H1 (cell line): ENCODE measurements around the gene ZFP36L1. TPM values are rescaled to one million over a fixed set of nuclear protein-coding genes. Genes with fewer than 3 reads are reported as not detected.

Experiments
- BACH1 ChIP-seq: IDR thresholded peaks from 2 replicates; pipeline ENCODE4 v1.6.1; 2012; ENCODE audit warnings: low read length, improper control_type of control experiment
- CHD7 ChIP-seq: fragments of 300-600 bp; sonication (generic); IDR thresholded peaks from 2 replicates; pipeline ENCODE4 v1.7.1; 2012; ENCODE audit warnings: low read length, moderate library complexity, mild to moderate bottlenecking, inconsistent platforms; ENCODE audit not compliant: insufficient replicate concordance
- CTCF ChIP-seq, 3 experiments: IDR thresholded peaks; 1 replicate in 2 of 3; 2 replicates in 1 of 3; pipeline versions ENCODE4 v1.5.1 to v1.6.1; 2011; ENCODE audit warnings: low read length in 3 of 3, mild to moderate bottlenecking in 3 of 3, inconsistent platforms in 2 of 3, low read depth in 1 of 3, moderate library complexity in 1 of 3; ENCODE audit not compliant: insufficient read depth in 1 of 3; ENCODE audit errors: control extremely low read depth in 1 of 3
- KDM4A ChIP-seq: IDR thresholded peaks from one replicate; pipeline ENCODE4 v1.7.1; 2012; ENCODE audit warnings: low read depth, mild to moderate bottlenecking, moderate library complexity, low read length, inconsistent platforms; ENCODE audit not compliant: severe bottlenecking
- POU5F1 ChIP-seq: IDR thresholded peaks from 2 replicates; pipeline ENCODE4 v1.6.1; 2011; ENCODE audit warnings: low read depth, mild to moderate bottlenecking, low read length, moderate library complexity
- RFX5 ChIP-seq: IDR thresholded peaks from 2 replicates; pipeline ENCODE4 v1.6.1; 2011; ENCODE audit warnings: low read depth, low read length, improper control_type of control experiment, borderline replicate concordance
- SP1 ChIP-seq: IDR thresholded peaks from 2 replicates; pipeline ENCODE4 v1.6.1; 2011; ENCODE audit warnings: low read depth, low read length
- polyA plus RNA-seq, 7 experiments: library from polyadenylated mRNA; depleted of rRNA in 3 of 7; stranded (reverse) in 5 of 7; unstranded in 2 of 7; fragments of >200 nt in 5 of 7; fragments of 200-250 nt in 2 of 7; gene quantifications; 1 replicate in 5 of 7; 2 replicates in 1 of 7; 4 replicates in 1 of 7; pipeline versions ENCODE4 v1.2.1 to v1.2.3, GENCODE V29; 2011 to 2013; ENCODE audit warnings: missing spikeins in 2 of 7, mixed read lengths in 2 of 7
- total RNA-seq: library from RNA; stranded (reverse); fragmentation: NEBNext Ultra II Directional; extraction: Animal tissue kit (Norgen Biotek cat#: 25700); gene quantifications from 2 replicates; pipeline ENCODE4 v1.2.1, GENCODE V29; 2021

Gene ZFP36L1
- total and polyA plus RNA-seq, 2 of the 8 experiments (the other 6 are each of a cell fraction or from before 2014, with no cell fraction given) = 80.4 to 132 TPM

- no peak for TF ChIP-seq CHD7
- TF ChIP-seq BACH1 = no peak
- no peak for TF ChIP-seq RFX5
- no peak for TF ChIP-seq KDM4A
- no peak for TF ChIP-seq CTCF (IDR thresholded peaks at IDR 0.05; ENCODE audit: control extremely low read depth in 1 of 3, insufficient read depth in 1 of 3, low read depth in 1 of 3, low read length in 3 of 3)
- no peak for TF ChIP-seq SP1
- no peak for TF ChIP-seq POU5F1
Observed at GRCh38 chr14:68808696-68809480, 16.0 kb upstream of the ZFP36L1 start (continued).
